Measurements from ENCODE around the gene WDR93.

DNA sequence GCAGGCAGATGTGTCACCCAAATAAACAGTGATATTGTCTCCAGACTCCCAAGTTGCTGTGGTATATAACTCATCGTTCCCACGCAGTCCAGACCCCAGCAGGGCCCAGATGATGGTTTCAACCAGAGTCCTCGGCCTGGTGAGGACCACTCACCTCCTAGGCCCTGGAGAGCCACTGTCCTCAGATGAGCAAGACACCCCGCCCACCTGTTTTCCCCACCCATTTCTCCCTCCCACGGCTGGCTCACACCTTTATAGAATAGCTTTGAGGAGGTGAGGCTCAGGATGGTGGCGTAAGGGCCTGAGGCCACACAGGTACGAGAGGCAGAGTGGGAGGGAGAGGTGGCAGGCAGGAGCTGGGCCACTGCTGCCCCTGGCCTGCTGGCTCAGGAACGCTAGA is 53.0 kb downstream of the WDR93 start:
- no peak for TF ChIP-seq CSDC2 (CRISPR knock-in tag; IDR thresholded peaks at IDR 0.05)
- TF ChIP-seq GLIS3 (CRISPR knock-in tag; IDR thresholded peaks at IDR 0.05), result no peak
- no peak for TF ChIP-seq BACH2 (CRISPR knock-in tag; IDR thresholded peaks at IDR 0.05; ENCODE audit: borderline replicate concordance)

Measured in SK-N-SH treated with all-trans-retinoic acid at 6 μM for 48 hours (cell line).